IMR-90 (cell line): ENCODE measurements around the gene NDUFAF2. TPM values are rescaled to one million over a fixed set of nuclear protein-coding genes. Genes with fewer than 3 reads are reported as not detected.

Experiments
- ATAC-seq: fragments of 200-7000 bp; cut with Tn5 transposase; 2 replicates; pipeline ENCODE4 v1.9.1; 2020; ENCODE audit warnings: low read depth, mild to moderate bottlenecking, moderate library complexity
- BruUV-seq: library from RNA; stranded (reverse); fragments of 400-500 nt; replicated peaks from 2 replicates; lab custom pipeline; 2021; lab: Mats Ljungman, UMichigan
- CTCF ChIA-PET: fragments of 300-600 bp; formaldehyde crosslinking; extraction: SDS; loops from one replicate; lab custom pipeline; 2021; ENCODE audit warnings: antibody characterized with exemption; lab: Yijun Ruan, JAX
- POLR2A ChIA-PET: fragments of 300-600 bp; sonication (Branson Sonifier 250); formaldehyde crosslinking; loops from one replicate; lab custom pipeline; 2022; ENCODE audit warnings: antibody characterized with exemption; ENCODE audit not compliant: unreplicated experiment; lab: Charles Lee
- DNase-seq: peaks from one replicate; pipeline ENCODE4 v3.0.0; 2013
- H2AFZ ChIP-seq: replicated peaks from 2 replicates; pipeline ENCODE3; 2013; ENCODE audit warnings: low read length, mild to moderate bottlenecking; ENCODE audit not compliant: poor library complexity
- H2AK5ac ChIP-seq: 2 replicates; pipeline ENCODE4 v1.6.1; 2013; ENCODE audit warnings: low read depth, low read length, inconsistent platforms
- H2AK9ac ChIP-seq: replicated peaks from 2 replicates; pipeline ENCODE3; 2013; ENCODE audit warnings: mild to moderate bottlenecking, low read depth, low read length, moderate library complexity; ENCODE audit not compliant: poor library complexity
- H2BK120ac ChIP-seq: 2 replicates; pipeline ENCODE4 v1.6.1; 2013; ENCODE audit warnings: low read depth, low read length, inconsistent platforms
- H2BK15ac ChIP-seq: 3 replicates; pipeline ENCODE4 v1.6.1; 2013; ENCODE audit warnings: low read depth, low read length, inconsistent platforms
- H2BK20ac ChIP-seq: 2 replicates; pipeline ENCODE4 v1.6.1; 2013; ENCODE audit warnings: low read depth, mild to moderate bottlenecking, inconsistent platforms, low read length, moderate library complexity
- H2BK5ac ChIP-seq: 2 replicates; pipeline ENCODE4 v1.6.1; 2013; ENCODE audit warnings: mild to moderate bottlenecking, low read depth, low read length, inconsistent platforms; ENCODE audit not compliant: poor library complexity, severe bottlenecking
- H3K14ac ChIP-seq: replicated peaks from 2 replicates; pipeline ENCODE4 v1.6.1; 2013; ENCODE audit warnings: low read depth, low read length, inconsistent platforms
- H3K18ac ChIP-seq: 2 replicates; pipeline ENCODE4 v1.6.1; 2013; ENCODE audit warnings: low read depth, low read length, control low read depth
- H3K23ac ChIP-seq: 2 replicates; pipeline ENCODE4 v1.6.1; 2013; ENCODE audit warnings: low read depth, low read length, inconsistent platforms
- H3K27ac ChIP-seq: 2 replicates; pipeline ENCODE4 v1.5.1; 2013; ENCODE audit warnings: mild to moderate bottlenecking, control low read depth, low read length; ENCODE audit not compliant: insufficient read depth
- H3K27me3 ChIP-seq: 2 replicates; pipeline ENCODE4 v1.6.1; 2013; ENCODE audit warnings: low read length; ENCODE audit not compliant: control insufficient read depth, insufficient read depth
- H3K36me3 ChIP-seq: 2 replicates; pipeline ENCODE4 v1.6.1; 2013; ENCODE audit warnings: low read length, mixed read lengths; ENCODE audit not compliant: control insufficient read depth, insufficient read depth
- H3K4ac ChIP-seq: 2 replicates; pipeline ENCODE4 v1.6.1; 2013; ENCODE audit warnings: low read depth, low read length, inconsistent platforms
- H3K4me1 ChIP-seq: 2 replicates; pipeline ENCODE4 v1.6.1; 2013; ENCODE audit warnings: low read length, mixed read lengths; ENCODE audit not compliant: control insufficient read depth, insufficient read depth
- H3K4me2 ChIP-seq: 2 replicates; pipeline ENCODE4 v1.6.1; 2013; ENCODE audit warnings: low read depth, mild to moderate bottlenecking, control low read depth, low read length, moderate library complexity
- H3K4me3 ChIP-seq: 2 replicates; pipeline ENCODE4 v1.5.1; 2013; ENCODE audit warnings: low read depth, mild to moderate bottlenecking, control low read depth, low read length, moderate library complexity; ENCODE audit not compliant: insufficient read depth
- H3K56ac ChIP-seq: 2 replicates; pipeline ENCODE4 v1.6.1; 2013; ENCODE audit warnings: low read length, inconsistent platforms; ENCODE audit not compliant: insufficient read depth; ENCODE audit errors: extremely low read depth
- H3K79me1 ChIP-seq, 2 experiments: 2 replicates each; pipeline ENCODE4 v1.6.1; 2013; ENCODE audit warnings: low read length in 2 of 2, inconsistent platforms in 1 of 2, low read depth in 1 of 2
- H3K9ac ChIP-seq: 2 replicates; pipeline ENCODE4 v1.6.1; 2013; ENCODE audit warnings: low read depth, low read length, control low read depth
- H3K9me1 ChIP-seq: 2 replicates; pipeline ENCODE4 v1.6.1; 2013; ENCODE audit warnings: low read length, inconsistent platforms; ENCODE audit not compliant: insufficient read depth
- H3K9me3 ChIP-seq: 2 replicates; pipeline ENCODE4 v1.6.1; 2013; ENCODE audit warnings: low read length; ENCODE audit not compliant: control insufficient read depth, insufficient read depth
- H4K20me1 ChIP-seq: 2 replicates; pipeline ENCODE4 v1.6.1; 2013; ENCODE audit warnings: low read length, inconsistent platforms; ENCODE audit not compliant: insufficient read depth
- H4K5ac ChIP-seq: 2 replicates; pipeline ENCODE4 v1.6.1; 2013; ENCODE audit warnings: mild to moderate bottlenecking, low read depth, low read length, control low read depth
- H4K8ac ChIP-seq, 2 experiments: 2 replicates each; pipeline ENCODE4 v1.6.1; 2013; ENCODE audit warnings: low read depth in 2 of 2, low read length in 2 of 2, control low read depth in 1 of 2, inconsistent platforms in 1 of 2
- H4K91ac ChIP-seq: 2 replicates; pipeline ENCODE4 v1.6.1; 2013; ENCODE audit warnings: low read depth, low read length, inconsistent platforms; ENCODE audit not compliant: insufficient read depth
- BHLHE40 ChIP-seq: fragments of 150-350 bp; IDR thresholded peaks from 2 replicates; pipeline ENCODE4 v1.6.1; 2016; ENCODE audit warnings: mild to moderate bottlenecking, low read depth, low read length
- CEBPB ChIP-seq: IDR thresholded peaks from 2 replicates; pipeline ENCODE4 v1.6.1; 2012; ENCODE audit warnings: low read depth, low read length, improper control_type of control experiment
- CHD1 ChIP-seq: IDR thresholded peaks from 2 replicates; pipeline ENCODE4 v1.6.1; 2012; ENCODE audit warnings: low read depth, low read length, improper control_type of control experiment
- ELK1 ChIP-seq: fragments of 150-350 bp; IDR thresholded peaks from 2 replicates; pipeline ENCODE4 v1.6.1; 2016; ENCODE audit warnings: low read depth, mild to moderate bottlenecking, low read length, moderate library complexity, borderline replicate concordance
- FOS ChIP-seq: fragments of 150-350 bp; IDR thresholded peaks from 2 replicates; pipeline ENCODE4 v1.6.1; 2016; ENCODE audit warnings: low read depth, low read length
- MAFK ChIP-seq: IDR thresholded peaks from 2 replicates; pipeline ENCODE4 v1.6.1; 2012; ENCODE audit warnings: low read depth, low read length, improper control_type of control experiment
- MAZ ChIP-seq: IDR thresholded peaks from 2 replicates; pipeline ENCODE4 v1.6.1; 2012; ENCODE audit warnings: low read depth, mild to moderate bottlenecking, low read length, improper control_type of control experiment, moderate library complexity, borderline replicate concordance
- MXI1 ChIP-seq: IDR thresholded peaks from 2 replicates; pipeline ENCODE4 v1.6.1; 2012; ENCODE audit warnings: low read depth, mild to moderate bottlenecking, low read length, moderate library complexity, borderline replicate concordance
- NFE2L2 ChIP-seq: fragments of 150-350 bp; IDR thresholded peaks from 2 replicates; pipeline ENCODE4 v1.6.1; 2016; ENCODE audit warnings: low read depth, mild to moderate bottlenecking, low read length
- POLR2A ChIP-seq: IDR thresholded peaks from 2 replicates; pipeline ENCODE4 v1.6.1; 2012; ENCODE audit warnings: mild to moderate bottlenecking, low read depth, low read length
- RAD21 ChIP-seq: IDR thresholded peaks from 2 replicates; pipeline ENCODE4 v1.6.1; 2012; ENCODE audit warnings: low read length, improper control_type of control experiment
- RCOR1 ChIP-seq: IDR thresholded peaks from 2 replicates; pipeline ENCODE4 v1.6.1; 2012; ENCODE audit warnings: mild to moderate bottlenecking, low read length, improper control_type of control experiment; ENCODE audit not compliant: insufficient replicate concordance
- RFX5 ChIP-seq: IDR thresholded peaks from 2 replicates; pipeline ENCODE4 v1.8.0; 2012; ENCODE audit warnings: low read depth, mild to moderate bottlenecking, low read length, moderate library complexity
- SMC3 ChIP-seq: fragments of 150-350 bp; IDR thresholded peaks from 2 replicates; pipeline ENCODE4 v1.6.1; 2016; ENCODE audit warnings: low read depth, mild to moderate bottlenecking, antibody characterized with exemption, low read length, moderate library complexity
- WGBS, 2 experiments: methylation state at CpG; one replicate each; pipeline versions ENCODE4 v1.1.5 to v1.1.7; 2013; ENCODE audit warnings: missing lambda C conversion rate in 2 of 2; ENCODE audit not compliant: insufficient read length in 1 of 2; ENCODE audit errors: extremely low coverage in 2 of 2; 5-methylcytosine and 5-hydroxymethylcytosine counted together
- dilution Hi-C: fragments of 300-500 bp; cut with HindIII; formaldehyde crosslinking; loops from one replicate; pipeline ENCODE4 v1.14.3; 2018; ENCODE audit warnings: low sequenced_read_pairs; ENCODE audit not compliant: unreplicated experiment
- in situ Hi-C: fragments of 300-500 bp; cut with MboI; formaldehyde crosslinking; loops from 3 replicates; pipeline ENCODE4 v1.14.3; 2019; ENCODE audit warnings: low sequenced_read_pairs, inconsistent platforms, mixed read lengths
- intact Hi-C: fragments of 100-400 bp; cut with micrococcal nuclease; formaldehyde crosslinking; loops from 2 replicates; pipeline ENCODE4 v1.10.0; 2022
- polyA plus RNA-seq, 3 experiments: library from polyadenylated mRNA; depleted of rRNA; stranded (reverse); fragments of >200 nt; gene quantifications; 2 replicates each; pipeline ENCODE4 v1.2.3, GENCODE V29; 2012; ENCODE audit warnings: low replicate concordance in 1 of 3
- total RNA-seq: library from RNA; depleted of rRNA; stranded (reverse); fragments of >200 nt; gene quantifications from 2 replicates; pipeline ENCODE4 v1.2.3, GENCODE V29; 2012
- TF ChIP-seq, protein P1 (sequence below): conservative IDR thresholded peaks from 2 replicates; pipeline ENCODE4 v1.5.1; 2012; ENCODE audit warnings: mild to moderate bottlenecking, low read depth, low read length, improper control_type of control experiment
- TF ChIP-seq, protein P2 (sequence below): fragments of 150-350 bp; IDR thresholded peaks from 2 replicates; pipeline ENCODE4 v1.6.1; 2017; ENCODE audit warnings: mild to moderate bottlenecking, antibody characterized with exemption, low read length, low read depth

The NDUFAF2 gene
- total and polyA plus RNA-seq, 2 of the 4 experiments (the other 2 are of a cell fraction): 11.8 to 24.7 TPM

GRCh38 chr5:61151893-61152292, 206.9 kb downstream of the NDUFAF2 start:
- Histone ChIP-seq H3K4me3 (no peak overlapping the region), H2BK15ac (no peak overlapping the region), H3K18ac (no peak overlapping the region), H3K4me2 (no peak overlapping the region), H4K20me1 (no peaks in the 10 kb centered on the region), H3K9me1 (no peaks in the 10 kb centered on the region; the same call in 1 of the 2 replicates), H2BK120ac (no peak overlapping the region), H2BK20ac (no peak overlapping the region), H2BK5ac (no peak overlapping the region), H2AK9ac (no peak overlapping the region), H3K56ac (no peak overlapping the region), H4K5ac (no peak overlapping the region), H3K9ac (no peak overlapping the region), H4K8ac (no peak overlapping the region), H2AFZ (no peak overlapping the region), H3K4ac (no peak overlapping the region), H3K9me3 (no peaks in the 10 kb centered on the region), H3K27me3 (no peaks in the 10 kb centered on the region), H3K79me1 (peaks cover 7 to 13% of the 10 kb centered on the region in 2 experiments; a peak in 3 of 4 replicates), H3K4me1 (peaks cover 5% of the 10 kb centered on the region; the same call in 1 of the 2 replicates), H4K91ac (no peak overlapping the region), H3K27ac (no peak overlapping the region), H2AK5ac (no peak overlapping the region), H3K36me3 (peaks cover 5% of the 10 kb centered on the region; the same call in 1 of the 2 replicates), H3K14ac (no peak overlapping the region), H3K23ac (no peak overlapping the region)
- TF ChIP-seq POLR2A: no peak
- no peak for TF ChIP-seq RFX5
- no peak for TF ChIP-seq RAD21
- TF ChIP-seq ELK1: no peak
- TF ChIP-seq MAZ: no peak
- TF ChIP-seq BHLHE40: no peak
- TF ChIP-seq FOS: no peak
- TF ChIP-seq RCOR1: no peak
- no peak for TF ChIP-seq CEBPB
- TF ChIP-seq NFE2L2: no peak
- TF ChIP-seq CHD1: no peak
- TF ChIP-seq MXI1: no peak
- no peak for TF ChIP-seq MAFK
- TF ChIP-seq, protein P1, sequence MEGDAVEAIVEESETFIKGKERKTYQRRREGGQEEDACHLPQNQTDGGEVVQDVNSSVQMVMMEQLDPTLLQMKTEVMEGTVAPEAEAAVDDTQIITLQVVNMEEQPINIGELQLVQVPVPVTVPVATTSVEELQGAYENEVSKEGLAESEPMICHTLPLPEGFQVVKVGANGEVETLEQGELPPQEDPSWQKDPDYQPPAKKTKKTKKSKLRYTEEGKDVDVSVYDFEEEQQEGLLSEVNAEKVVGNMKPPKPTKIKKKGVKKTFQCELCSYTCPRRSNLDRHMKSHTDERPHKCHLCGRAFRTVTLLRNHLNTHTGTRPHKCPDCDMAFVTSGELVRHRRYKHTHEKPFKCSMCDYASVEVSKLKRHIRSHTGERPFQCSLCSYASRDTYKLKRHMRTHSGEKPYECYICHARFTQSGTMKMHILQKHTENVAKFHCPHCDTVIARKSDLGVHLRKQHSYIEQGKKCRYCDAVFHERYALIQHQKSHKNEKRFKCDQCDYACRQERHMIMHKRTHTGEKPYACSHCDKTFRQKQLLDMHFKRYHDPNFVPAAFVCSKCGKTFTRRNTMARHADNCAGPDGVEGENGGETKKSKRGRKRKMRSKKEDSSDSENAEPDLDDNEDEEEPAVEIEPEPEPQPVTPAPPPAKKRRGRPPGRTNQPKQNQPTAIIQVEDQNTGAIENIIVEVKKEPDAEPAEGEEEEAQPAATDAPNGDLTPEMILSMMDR: no peak
- TF ChIP-seq, protein P2, sequence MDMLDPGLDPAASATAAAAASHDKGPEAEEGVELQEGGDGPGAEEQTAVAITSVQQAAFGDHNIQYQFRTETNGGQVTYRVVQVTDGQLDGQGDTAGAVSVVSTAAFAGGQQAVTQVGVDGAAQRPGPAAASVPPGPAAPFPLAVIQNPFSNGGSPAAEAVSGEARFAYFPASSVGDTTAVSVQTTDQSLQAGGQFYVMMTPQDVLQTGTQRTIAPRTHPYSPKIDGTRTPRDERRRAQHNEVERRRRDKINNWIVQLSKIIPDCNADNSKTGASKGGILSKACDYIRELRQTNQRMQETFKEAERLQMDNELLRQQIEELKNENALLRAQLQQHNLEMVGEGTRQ: no peak
- TF ChIP-seq SMC3: no peak
- BruUV-seq: no TSS peak
- intact Hi-C loops: no loop called here
- WGBS, 2 experiments: no CpG with 5 or more reads among the region's 2 CpGs
- in situ Hi-C loops: loop anchor here (25.0 kb wide), 1 partner anchor 465 kb away; no protein-coding TSS in a partner anchor
- ChIA-PET POLR2A (no interaction called here), CTCF (no interaction called here)
- dilution Hi-C loops: no loop called here
- no peak for ATAC-seq
- no peak for DNase-seq
